COLO668 (cell line): ENCODE data around the gene LTO1.

Source experiments
- DNase-seq: peaks from one replicate; lab custom pipeline; 2025; ENCODE audit not compliant: unreplicated experiment; lab: John Stamatoyannopoulos, UW

Gene LTO1

DNA sequence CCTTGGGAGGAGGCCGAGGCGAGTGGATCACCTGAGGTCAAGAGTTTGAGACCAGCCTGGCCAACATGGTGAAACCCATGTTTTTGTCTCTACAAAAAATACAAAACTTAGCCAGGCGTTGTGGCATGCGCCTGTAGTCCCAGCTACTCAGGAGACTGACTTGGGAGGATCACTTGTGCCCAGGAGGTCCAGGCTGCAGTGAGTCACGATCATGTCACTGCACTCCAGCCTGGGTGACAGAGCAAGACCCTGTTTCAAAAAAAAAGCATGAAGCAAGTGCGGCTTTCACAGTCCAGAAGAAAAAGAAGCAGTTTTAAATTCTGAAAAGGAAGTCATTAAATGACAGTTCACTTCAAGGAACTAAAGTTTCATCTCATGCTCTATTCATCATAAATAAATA, 7.1 kb upstream of the LTO1 start:
- no peak for DNase-seq

- DNase-seq = no peak
Observed at GRCh38 chr11:69680688-69681087, 5.5 kb upstream of the LTO1 start.

GRCh38 chr11:69677749-69678148, 2.6 kb upstream of the LTO1 start:
- DNase-seq = no peak

- no peak for DNase-seq
Observed at GRCh38 chr11:69674267-69674885, 777 bp downstream of the LTO1 start.

DNA sequence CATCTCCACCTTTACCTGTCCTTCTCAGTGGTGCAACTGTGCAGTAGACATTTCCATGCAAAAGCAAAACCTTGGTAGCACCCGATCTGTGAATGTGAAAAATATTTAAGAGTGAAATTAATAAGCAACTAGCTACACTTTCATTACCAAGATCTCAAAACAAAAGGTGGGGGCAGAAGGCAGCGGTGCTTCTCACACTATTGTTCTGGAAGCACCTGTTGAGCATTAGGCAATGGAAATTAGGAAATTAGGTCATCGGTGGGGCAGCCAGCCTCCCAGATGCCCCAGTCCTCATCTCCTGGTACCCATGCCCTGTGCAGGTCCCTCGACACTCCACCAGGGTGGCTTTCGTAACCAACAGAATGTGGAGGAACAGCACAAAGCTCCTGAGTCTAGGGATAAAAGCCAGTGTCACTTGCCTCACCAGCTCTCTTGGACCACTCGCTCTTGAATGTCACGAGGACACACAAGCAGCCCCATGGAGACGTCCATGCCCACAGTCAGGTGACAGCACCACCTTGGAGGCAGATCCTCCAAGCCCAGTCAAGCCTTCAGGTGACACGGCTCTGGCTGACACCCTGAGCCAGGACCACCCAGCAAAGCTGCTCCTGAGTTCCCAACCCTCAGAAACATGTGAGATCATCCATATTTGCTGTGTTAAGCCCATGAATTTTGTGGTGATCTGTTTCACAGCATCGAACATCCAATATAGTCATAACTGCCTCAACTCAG, 3.3 kb downstream of the LTO1 start:
- no peak for DNase-seq

- peak; percentile 62 for DNase-seq
Observed at GRCh38 chr11:69670158-69670845, 4.9 kb downstream of the LTO1 start.

- no peak for DNase-seq
Observed at GRCh38 chr11:69669486-69669885, 5.7 kb downstream of the LTO1 start.

DNA sequence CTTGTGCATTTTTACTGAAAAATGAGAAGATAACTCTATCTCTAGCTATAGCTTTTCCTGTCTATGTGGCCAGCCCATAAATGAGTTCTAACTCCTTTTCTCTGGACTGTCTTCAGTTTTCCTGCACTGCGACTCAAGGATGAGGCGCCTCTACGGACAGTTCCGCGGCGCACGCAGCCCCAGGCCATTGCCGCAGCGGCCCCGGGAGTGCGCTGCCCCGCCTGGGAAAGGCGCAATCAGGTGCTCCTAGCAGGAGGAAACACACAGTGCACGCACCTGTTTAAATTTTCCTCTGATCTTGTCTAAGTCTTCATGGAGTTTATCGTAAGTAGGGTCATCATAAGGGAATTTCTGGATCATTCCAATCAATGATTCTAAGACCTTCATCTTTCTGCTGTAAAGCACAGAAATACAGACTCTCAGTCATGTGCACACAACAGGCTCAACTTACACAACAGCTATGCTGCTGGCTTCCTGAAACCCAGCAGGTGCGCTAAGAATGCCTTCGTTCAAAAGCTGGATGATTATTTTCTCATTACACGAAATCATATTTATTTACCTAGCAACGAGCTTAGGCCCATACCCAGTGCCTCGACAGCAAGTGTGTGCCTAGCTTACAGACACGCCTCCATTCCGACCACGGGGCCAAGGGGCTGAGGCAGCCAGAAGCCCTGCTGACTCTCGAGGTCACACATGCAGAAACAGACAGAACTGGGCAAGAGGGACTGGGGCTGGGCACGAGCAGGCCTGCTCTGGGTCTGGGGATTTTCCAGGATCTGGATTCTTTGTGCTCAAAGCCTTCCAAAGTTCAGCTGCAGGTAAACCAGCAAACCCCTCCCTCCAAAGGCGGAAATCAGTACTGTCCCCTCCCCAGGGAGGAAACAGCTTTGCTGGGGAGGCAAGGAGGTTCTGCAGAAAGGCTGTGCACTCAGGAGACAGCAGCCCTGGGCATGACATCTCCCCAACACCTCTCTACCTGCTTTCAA, 7.2 kb downstream of the LTO1 start:
- peak; percentile 8 for DNase-seq

GRCh38 chr11:69666752-69667536, 8.2 kb downstream of the LTO1 start:
- no peak for DNase-seq

DNA sequence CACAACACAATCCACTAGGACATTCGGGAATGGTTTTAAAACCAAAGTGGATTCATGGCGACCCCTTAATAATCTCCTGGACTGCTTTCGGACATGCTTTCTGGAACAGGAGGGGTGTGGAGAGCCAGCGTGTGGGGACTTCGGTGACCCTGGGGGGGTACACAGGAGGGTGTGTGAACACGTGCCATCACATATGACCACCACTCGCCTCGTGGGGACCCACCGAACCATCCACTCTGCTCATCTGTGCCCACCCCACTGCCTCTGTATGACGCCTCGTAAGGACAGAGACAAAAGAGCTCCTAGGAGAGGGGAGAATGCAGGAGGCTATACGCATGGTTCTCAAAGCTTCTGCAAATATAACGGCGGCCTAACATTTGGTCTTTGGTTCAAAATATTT, 8.9 kb downstream of the LTO1 start:
- DNase-seq = no peak

GRCh38 chr11:69665669-69666068, 9.5 kb downstream of the LTO1 start:
- no peak for DNase-seq

GRCh38 chr11:69664901-69665300, 10.3 kb downstream of the LTO1 start:
- no peak for DNase-seq

- no peak for DNase-seq
Observed at GRCh38 chr11:69664103-69664775, 10.9 kb downstream of the LTO1 start.

GRCh38 chr11:69663326-69663725, 11.8 kb downstream of the LTO1 start:
- DNase-seq = no peak

DNA sequence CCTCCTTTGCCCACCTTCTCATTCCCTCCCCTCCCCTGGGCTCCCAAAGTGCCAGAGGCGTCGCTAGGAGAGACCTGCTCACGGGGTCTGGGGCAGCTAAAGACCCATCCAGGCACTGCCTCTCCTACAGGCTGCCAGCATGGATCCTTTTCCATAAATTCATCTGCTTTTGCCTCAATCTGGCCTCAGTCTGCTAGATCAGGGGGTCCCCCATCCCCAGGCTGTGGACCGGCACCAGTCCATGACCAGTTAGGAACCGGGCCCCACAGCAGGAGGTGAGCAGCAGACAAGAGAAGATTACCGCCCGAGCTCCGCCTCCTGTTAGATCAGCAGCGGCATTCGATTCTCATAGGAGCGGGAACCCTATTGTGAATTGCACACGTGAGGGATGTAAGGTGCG, 12.3 kb downstream of the LTO1 start:
- DNase-seq = no peak

DNA sequence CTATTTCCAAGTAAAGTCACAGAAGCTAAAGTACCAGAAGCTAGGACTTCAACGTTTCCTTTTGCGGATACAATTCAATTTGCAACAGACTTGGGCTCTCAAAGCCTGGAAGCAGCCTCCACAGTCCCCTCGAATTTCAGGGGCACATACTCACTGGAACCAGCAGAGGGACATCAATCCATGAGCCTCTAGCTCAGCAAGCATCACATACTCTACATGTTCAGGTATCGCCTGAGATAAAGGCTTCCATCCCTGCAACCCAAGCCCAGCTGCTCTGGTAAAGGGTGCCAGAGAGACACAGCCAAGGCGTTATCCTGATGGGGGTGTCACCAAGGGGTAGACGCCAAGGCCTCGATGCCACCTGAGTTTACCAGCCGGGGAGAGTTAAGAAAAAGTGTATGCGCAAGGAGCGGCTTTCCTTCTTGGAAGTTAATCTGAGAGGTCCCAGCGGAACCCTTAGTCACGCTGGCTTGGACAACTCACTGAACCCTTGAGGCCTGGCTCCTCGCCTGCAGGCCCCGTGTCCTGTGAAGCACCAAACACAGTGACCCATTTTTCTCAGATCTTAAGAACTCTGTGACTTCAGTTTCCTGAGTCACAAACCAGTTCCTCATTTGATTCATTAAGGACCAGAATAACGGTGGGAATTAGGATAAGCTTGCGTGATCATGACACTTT, 13.0 kb downstream of the LTO1 start:
- DNase-seq = no peak

GRCh38 chr11:69661413-69661715, 13.8 kb downstream of the LTO1 start:
- no peak for DNase-seq

GRCh38 chr11:69660001-69660500, 15.1 kb downstream of the LTO1 start:
- no peak for DNase-seq

- no peak for DNase-seq
Observed at GRCh38 chr11:69659591-69659990, 15.6 kb downstream of the LTO1 start.
